Neural crest cell (in vitro differentiated cells): ENCODE results near the gene MYCBP. TPM values are rescaled to one million over a fixed set of nuclear protein-coding genes. Genes with fewer than 3 reads are reported as not detected.
A peak's percentile ranks its signal among the peaks of the same experiment; 100 is the strongest.
"Not testable (repeated sequence)": the region's sequence is repeated elsewhere in the genome, so short reads cannot be mapped to it uniquely, and the experiment has no call there.

Source experiments
- DNase-seq: peaks from one replicate; pipeline ENCODE4 v3.0.0; 2021; ENCODE audit warnings: low read depth, mixed read lengths, low spot score
- H3K27ac Mint-ChIP-seq: one replicate; pipeline ENCODE4 v1.8.0; 2021; ENCODE audit warnings: mild to moderate bottlenecking, mixed read lengths; ENCODE audit not compliant: unreplicated experiment
- H3K27me3 Mint-ChIP-seq: 2 replicates; pipeline ENCODE4 v1.8.0; 2021; ENCODE audit warnings: low read depth, mild to moderate bottlenecking, mixed read lengths
- H3K36me3 Mint-ChIP-seq: 2 replicates; pipeline ENCODE4 v1.8.0; 2021; ENCODE audit warnings: low read depth, mild to moderate bottlenecking, mixed read lengths
- H3K4me1 Mint-ChIP-seq: 2 replicates; pipeline ENCODE4 v1.8.0; 2021; ENCODE audit warnings: mixed read lengths
- H3K4me3 Mint-ChIP-seq: one replicate; pipeline ENCODE4 v1.8.0; 2021; ENCODE audit warnings: mild to moderate bottlenecking, mixed read lengths
- H3K9me3 Mint-ChIP-seq: 2 replicates; pipeline ENCODE4 v1.8.0; 2021; ENCODE audit warnings: mixed read lengths
- total RNA-seq: library from RNA; stranded (reverse); gene quantifications from 2 replicates; pipeline ENCODE4 v1.2.1, GENCODE V29; 2021
- TF ChIP-seq, protein P1 (sequence below): fragments of 200-600 bp; sonication (generic); conservative IDR thresholded peaks from 2 replicates; pipeline ENCODE4 v1.5.0; 2021; ENCODE audit warnings: antibody characterized with exemption, mild to moderate bottlenecking

MYCBP gene
- total RNA-seq, 1 donor from 2014 or later: 20.7 TPM

GRCh38 chr1:38852780-38853179 lies 20.4 kb downstream of the MYCBP start:
- Mint-ChIP-seq H3K36me3 (peaks cover 3% of the 10 kb centered on the region), H3K27me3 (no peaks in the 10 kb centered on the region), H3K27ac (no peak overlapping the region), H3K4me1 (peaks cover 8% of the 10 kb centered on the region), H3K9me3 (no peaks in the 10 kb centered on the region), H3K4me3 (no peak overlapping the region)
- TF ChIP-seq, protein P1, sequence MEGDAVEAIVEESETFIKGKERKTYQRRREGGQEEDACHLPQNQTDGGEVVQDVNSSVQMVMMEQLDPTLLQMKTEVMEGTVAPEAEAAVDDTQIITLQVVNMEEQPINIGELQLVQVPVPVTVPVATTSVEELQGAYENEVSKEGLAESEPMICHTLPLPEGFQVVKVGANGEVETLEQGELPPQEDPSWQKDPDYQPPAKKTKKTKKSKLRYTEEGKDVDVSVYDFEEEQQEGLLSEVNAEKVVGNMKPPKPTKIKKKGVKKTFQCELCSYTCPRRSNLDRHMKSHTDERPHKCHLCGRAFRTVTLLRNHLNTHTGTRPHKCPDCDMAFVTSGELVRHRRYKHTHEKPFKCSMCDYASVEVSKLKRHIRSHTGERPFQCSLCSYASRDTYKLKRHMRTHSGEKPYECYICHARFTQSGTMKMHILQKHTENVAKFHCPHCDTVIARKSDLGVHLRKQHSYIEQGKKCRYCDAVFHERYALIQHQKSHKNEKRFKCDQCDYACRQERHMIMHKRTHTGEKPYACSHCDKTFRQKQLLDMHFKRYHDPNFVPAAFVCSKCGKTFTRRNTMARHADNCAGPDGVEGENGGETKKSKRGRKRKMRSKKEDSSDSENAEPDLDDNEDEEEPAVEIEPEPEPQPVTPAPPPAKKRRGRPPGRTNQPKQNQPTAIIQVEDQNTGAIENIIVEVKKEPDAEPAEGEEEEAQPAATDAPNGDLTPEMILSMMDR: no peak
- DNase-seq: no peak

DNA sequence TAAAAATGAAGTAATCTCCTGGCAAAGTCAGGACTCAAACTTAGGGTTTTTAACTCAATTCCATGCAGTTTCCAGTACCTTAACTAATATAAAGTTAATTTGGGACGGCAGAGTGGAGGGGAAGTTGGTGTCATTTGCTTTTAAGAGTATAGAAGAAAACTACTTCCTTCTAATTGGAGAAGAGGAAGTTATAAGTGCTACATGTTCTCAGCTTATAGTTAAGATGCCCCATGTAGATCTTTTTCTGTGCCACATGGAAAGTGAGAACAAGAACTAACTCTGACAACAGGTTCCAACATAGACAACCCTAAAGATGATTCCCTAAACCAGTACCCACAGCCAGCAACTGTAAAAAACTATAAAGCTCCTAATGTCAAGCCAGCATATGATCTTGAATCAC lies 25.1 kb downstream of the MYCBP start:
- TF ChIP-seq, protein P1: no peak
- Mint-ChIP-seq H3K36me3 (peaks cover 22% of the 10 kb centered on the region), H3K4me1 (no peaks in the 10 kb centered on the region), H3K9me3 (no peaks in the 10 kb centered on the region), H3K27me3 (no peaks in the 10 kb centered on the region), H3K4me3 (no peak overlapping the region), H3K27ac (peak overlapping the region; percentile 60)
- DNase-seq: no peak

- DNase-seq: no peak
- Mint-ChIP-seq H3K36me3 (peaks cover 20% of the 10 kb centered on the region), H3K9me3 (no peaks in the 10 kb centered on the region), H3K27ac (no peak overlapping the region), H3K4me3 (no peak overlapping the region), H3K4me1 (no peaks in the 10 kb centered on the region), H3K27me3 (no peaks in the 10 kb centered on the region)
- TF ChIP-seq, protein P1: no peak
Observed at GRCh38 chr1:38846210-38846609, 26.9 kb downstream of the MYCBP start.

DNA sequence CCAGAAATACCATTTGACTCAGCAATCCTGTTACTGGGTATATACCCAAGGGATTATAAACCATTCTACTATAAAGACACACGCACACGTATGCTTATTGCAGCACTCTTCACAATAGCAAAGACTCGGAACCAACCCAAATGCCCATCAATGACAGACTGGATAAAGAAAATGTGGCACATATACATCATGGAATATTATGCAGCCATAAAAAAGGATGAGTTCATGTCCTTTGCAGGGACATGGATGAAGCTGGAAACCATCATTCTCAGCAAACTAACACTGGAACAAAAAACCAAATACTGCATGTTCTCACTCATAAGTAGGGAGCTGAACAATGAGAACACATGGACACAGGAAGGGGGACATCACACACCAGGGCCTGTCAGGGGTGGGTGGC lies 28.1 kb downstream of the MYCBP start:
- not testable (repeated sequence) for H3K4me3 Mint-ChIP-seq, H3K27ac Mint-ChIP-seq
- peaks cover 23% of the 10 kb centered on the region for H3K36me3 Mint-ChIP-seq

DNA sequence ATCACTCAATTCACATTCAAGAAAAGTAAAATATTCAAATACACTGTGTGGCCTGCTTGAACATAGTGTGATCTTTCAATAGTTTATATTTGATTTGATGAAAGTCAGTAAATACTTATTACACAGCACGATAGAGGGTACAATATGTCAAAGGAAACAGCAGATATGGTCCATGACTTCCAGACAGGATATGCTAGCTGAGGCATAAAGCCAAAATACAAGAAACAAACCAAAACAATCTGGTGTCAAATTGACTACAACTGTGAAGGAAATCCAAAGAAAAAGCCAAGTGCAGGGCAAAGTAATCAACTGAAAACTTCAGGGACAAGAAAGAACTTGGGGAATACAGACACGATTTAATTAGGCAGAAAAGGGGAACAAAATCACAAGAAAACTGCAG lies 32.9 kb downstream of the MYCBP start:
- Mint-ChIP-seq H3K36me3 (peaks cover 23% of the 10 kb centered on the region), H3K9me3 (no peaks in the 10 kb centered on the region), H3K4me1 (no peaks in the 10 kb centered on the region), H3K27ac (no peak overlapping the region), H3K4me3 (no peak overlapping the region), H3K27me3 (no peaks in the 10 kb centered on the region)
- no peak for DNase-seq
- TF ChIP-seq, protein P1: no peak

More for the DNA sequence above, 28.1 kb downstream of the MYCBP start:
- not testable (repeated sequence) for H3K9me3 Mint-ChIP-seq, DNase-seq, H3K27me3 Mint-ChIP-seq, H3K4me1 Mint-ChIP-seq

- DNase-seq: no peak
- peaks cover 3% of the 10 kb centered on the region for H3K4me1 Mint-ChIP-seq
- no peaks in the 10 kb centered on the region for H3K9me3 Mint-ChIP-seq
- peaks cover 16% of the 10 kb centered on the region for H3K36me3 Mint-ChIP-seq
- TF ChIP-seq, protein P1: no peak
- no peaks in the 10 kb centered on the region for H3K27me3 Mint-ChIP-seq
- H3K27ac Mint-ChIP-seq: no peak overlapping the region
- H3K4me3 Mint-ChIP-seq: no peak overlapping the region
Observed at GRCh38 chr1:38839363-38839762, 33.8 kb downstream of the MYCBP start.

DNA sequence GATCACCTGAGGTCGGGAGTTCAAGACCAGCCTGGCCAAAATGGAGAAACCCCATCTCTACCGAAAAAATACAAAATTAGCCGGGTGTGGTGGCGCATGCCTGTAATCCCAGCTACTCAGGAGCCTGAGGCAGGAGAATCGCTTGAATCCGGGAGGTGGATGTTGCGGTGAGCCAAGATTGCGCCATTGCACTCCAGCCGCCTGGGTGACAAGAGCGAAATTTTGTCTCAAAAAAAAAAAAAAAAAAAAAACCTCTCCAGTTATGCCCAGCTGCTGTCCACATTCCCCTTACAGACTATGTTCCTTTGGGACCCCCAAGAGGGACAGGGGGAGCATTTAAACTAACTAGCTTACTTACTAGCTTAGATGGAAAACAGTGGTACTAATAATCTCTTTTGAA lies 36.8 kb downstream of the MYCBP start:
- DNase-seq, H3K27ac Mint-ChIP-seq, H3K4me3 Mint-ChIP-seq, H3K9me3 Mint-ChIP-seq, H3K27me3 Mint-ChIP-seq: not testable (repeated sequence)
- Mint-ChIP-seq H3K4me1 (peaks cover 16% of the 10 kb centered on the region), H3K36me3 (peaks cover 11% of the 10 kb centered on the region)
